SK-N-MC (cell line): Measurements from ENCODE around the gene RIT1.

Source experiments
- EZH2 ChIP-seq: fragments of 200-600 bp; sonication (generic); IDR thresholded peaks from one replicate; pipeline ENCODE4 v1.6.1; 2017; ENCODE audit warnings: antibody characterized with exemption
- FOXP2 ChIP-seq: optimal IDR thresholded peaks from 2 replicates; pipeline ENCODE3; 2011; ENCODE audit warnings: mild to moderate bottlenecking, moderate library complexity; ENCODE audit not compliant: insufficient read depth; ENCODE audit errors: extremely low read length, control extremely low read depth
- POLR2AphosphoS5 ChIP-seq: IDR thresholded peaks from 2 replicates; pipeline ENCODE4 v1.6.1; 2012; ENCODE audit warnings: mild to moderate bottlenecking, low read depth, low read length, borderline replicate concordance

GRCh38 chr1:155942578-155943141, 31.5 kb upstream of the RIT1 start:
- TF ChIP-seq EZH2 (no peak), POLR2AphosphoS5 (no peak), FOXP2 (no peak)
